Esophagus squamous epithelium (tissue), 4 donors: Measurements from ENCODE around the gene ZNF285.

Experiments used
- CTCF ChIP-seq, 6 experiments: fragments of 450-650 bp in 4 of 6; fragments of 200-600 bp in 2 of 6; sonication (generic) in 2 of 6; IDR thresholded peaks; one replicate each; pipeline ENCODE4 v1.5.1; 2016 to 2019; ENCODE audit warnings: antibody characterized with exemption in 6 of 6, mild to moderate bottlenecking in 4 of 6, moderate library complexity in 4 of 6
- POLR2A ChIP-seq, 4 donors: fragments of 450-650 bp; IDR thresholded peaks; one replicate each; pipeline ENCODE4 v1.6.1; 2017; ENCODE audit warnings: antibody characterized with exemption in 4 of 4, mild to moderate bottlenecking in 4 of 4, moderate library complexity in 3 of 4

- TF ChIP-seq POLR2A (IDR thresholded peaks at IDR 0.05) (no peak), CTCF (IDR thresholded peaks at IDR 0.05) (no peak)
Measured at GRCh38 chr19:44341794-44342193, 59.6 kb downstream of the ZNF285 start.
